Measurements from ENCODE around the gene MYH16. TPM values are rescaled to one million over a fixed set of nuclear protein-coding genes. Genes with fewer than 3 reads are reported as not detected.

Gene MYH16
- total RNA-seq, 2 experiments from 2014 or later = not detected

DNA sequence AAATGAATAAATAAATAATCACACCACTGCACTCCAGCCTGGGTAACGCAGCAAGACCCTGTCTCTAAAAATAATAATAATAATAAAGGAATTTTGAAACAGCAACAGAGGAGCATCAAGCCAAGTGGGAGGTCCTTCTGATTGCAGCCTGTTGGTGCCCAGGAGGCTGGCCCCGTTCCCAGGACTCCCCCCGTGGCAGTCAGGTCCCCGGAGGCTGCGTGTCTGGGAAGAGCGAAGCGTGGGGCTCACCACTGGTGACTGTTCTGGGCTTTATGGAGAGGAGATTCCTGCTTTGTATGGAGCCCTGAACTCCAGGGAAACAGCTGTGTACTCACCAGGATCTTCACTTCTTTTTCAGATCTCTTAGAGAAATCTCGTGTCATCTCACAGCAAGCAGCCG lies 19.3 kb upstream of the MYH16 start:
- intact Hi-C loops (cut with micrococcal nuclease) = no loop called here
- no peaks in the 10 kb centered on the region for H3K36me3 Mint-ChIP-seq (ENCODE audit: low read depth)
- no peak overlapping the region for H3K4me3 Mint-ChIP-seq
- POLR2A ChIA-PET = no interaction called here
- H3K9me3 Mint-ChIP-seq = no peaks in the 10 kb centered on the region
- H3K4me1 Mint-ChIP-seq (ENCODE audit: low read depth) = no peaks in the 10 kb centered on the region
- no peaks in the 10 kb centered on the region for H3K27me3 Mint-ChIP-seq
- ATAC-seq = no peak
- CTCF ChIA-PET = no interaction called here
- DNase-seq = no peak
- TF ChIP-seq, protein P1, sequence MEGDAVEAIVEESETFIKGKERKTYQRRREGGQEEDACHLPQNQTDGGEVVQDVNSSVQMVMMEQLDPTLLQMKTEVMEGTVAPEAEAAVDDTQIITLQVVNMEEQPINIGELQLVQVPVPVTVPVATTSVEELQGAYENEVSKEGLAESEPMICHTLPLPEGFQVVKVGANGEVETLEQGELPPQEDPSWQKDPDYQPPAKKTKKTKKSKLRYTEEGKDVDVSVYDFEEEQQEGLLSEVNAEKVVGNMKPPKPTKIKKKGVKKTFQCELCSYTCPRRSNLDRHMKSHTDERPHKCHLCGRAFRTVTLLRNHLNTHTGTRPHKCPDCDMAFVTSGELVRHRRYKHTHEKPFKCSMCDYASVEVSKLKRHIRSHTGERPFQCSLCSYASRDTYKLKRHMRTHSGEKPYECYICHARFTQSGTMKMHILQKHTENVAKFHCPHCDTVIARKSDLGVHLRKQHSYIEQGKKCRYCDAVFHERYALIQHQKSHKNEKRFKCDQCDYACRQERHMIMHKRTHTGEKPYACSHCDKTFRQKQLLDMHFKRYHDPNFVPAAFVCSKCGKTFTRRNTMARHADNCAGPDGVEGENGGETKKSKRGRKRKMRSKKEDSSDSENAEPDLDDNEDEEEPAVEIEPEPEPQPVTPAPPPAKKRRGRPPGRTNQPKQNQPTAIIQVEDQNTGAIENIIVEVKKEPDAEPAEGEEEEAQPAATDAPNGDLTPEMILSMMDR (IDR thresholded peaks at IDR 0.05) = no peak
- no peak overlapping the region for H3K27ac Mint-ChIP-seq

DNA sequence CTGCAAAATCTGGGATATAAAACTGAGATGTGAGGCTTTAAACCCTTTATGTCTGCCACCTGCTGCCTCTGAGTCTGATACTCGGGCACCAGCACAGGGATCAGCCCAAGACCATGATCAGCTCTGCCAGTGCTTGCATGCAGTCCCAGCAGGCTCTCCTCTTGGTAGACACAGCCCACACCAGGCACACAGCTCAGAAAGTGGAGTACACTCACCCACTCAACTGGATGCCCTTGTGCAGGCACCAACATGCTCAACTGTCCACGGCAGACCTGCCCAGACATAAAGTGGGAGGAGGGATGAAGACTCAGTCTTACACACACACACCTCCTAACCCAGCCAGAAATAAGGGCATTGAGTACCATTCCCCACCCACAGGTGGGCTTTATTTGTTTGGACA lies 18.2 kb upstream of the MYH16 start:
- ATAC-seq (no peak), DNase-seq (no peak)
- H3K4me1 Mint-ChIP-seq (ENCODE audit: low read depth) = no peaks in the 10 kb centered on the region
- CTCF ChIA-PET = no interaction called here
- H3K4me3 Mint-ChIP-seq = no peak overlapping the region
- intact Hi-C loops (cut with micrococcal nuclease) = no loop called here
- no peaks in the 10 kb centered on the region for H3K27me3 Mint-ChIP-seq
- no peaks in the 10 kb centered on the region for H3K9me3 Mint-ChIP-seq
- TF ChIP-seq, protein P1 (IDR thresholded peaks at IDR 0.05) = no peak
- POLR2A ChIA-PET = no interaction called here
- no peak overlapping the region for H3K27ac Mint-ChIP-seq
- H3K36me3 Mint-ChIP-seq (ENCODE audit: low read depth) = no peaks in the 10 kb centered on the region

DNA sequence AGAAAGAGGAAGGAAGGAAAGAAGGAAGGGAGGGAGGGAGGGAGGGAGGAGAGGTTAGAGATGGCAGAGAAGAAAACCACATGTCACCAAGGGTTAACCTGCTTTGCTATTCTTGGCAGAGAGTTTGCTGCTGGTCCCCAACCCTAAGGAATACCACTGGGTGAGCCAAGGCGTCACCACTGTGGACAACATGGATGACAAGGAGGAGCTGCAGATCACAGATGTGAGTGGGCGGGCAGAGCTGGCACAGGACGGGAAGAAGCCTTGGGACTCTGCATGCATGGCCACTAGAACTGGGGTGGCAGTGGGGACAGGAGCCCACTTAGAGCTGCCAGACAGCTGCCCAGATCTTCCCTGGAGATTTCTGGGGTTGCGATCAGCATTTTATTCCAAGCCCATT lies 17.2 kb upstream of the MYH16 start:
- intact Hi-C loops (cut with micrococcal nuclease) = no loop called here
- H3K9me3 Mint-ChIP-seq = no peaks in the 10 kb centered on the region
- ATAC-seq (no peak), DNase-seq (no peak)
- H3K27me3 Mint-ChIP-seq = no peaks in the 10 kb centered on the region
- ChIA-PET POLR2A (no interaction called here), CTCF (no interaction called here)
- no peaks in the 10 kb centered on the region for H3K36me3 Mint-ChIP-seq (ENCODE audit: low read depth)
- no peaks in the 10 kb centered on the region for H3K4me1 Mint-ChIP-seq (ENCODE audit: low read depth)
- TF ChIP-seq, protein P1 (IDR thresholded peaks at IDR 0.05) = no peak
- no peak overlapping the region for H3K4me3 Mint-ChIP-seq
- H3K27ac Mint-ChIP-seq = no peak overlapping the region

DNA sequence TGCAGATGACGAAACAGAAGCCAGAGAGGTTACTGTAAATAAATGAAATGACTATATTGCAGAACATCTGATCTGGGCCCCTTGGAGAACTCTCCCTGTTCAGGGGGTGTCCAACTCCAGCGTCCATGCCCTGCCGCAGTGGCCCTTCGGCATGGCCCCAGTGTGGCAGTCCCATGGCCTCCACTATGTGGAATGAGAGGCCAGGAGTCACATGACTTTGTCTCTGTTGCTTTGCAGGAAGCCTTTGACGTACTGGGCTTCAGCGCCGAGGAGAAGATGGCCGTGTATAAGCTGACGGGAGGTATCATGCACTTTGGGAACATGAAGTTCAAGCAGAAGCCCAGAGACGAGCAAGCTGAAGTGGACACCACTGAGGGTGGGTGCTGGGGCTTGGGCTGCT lies 15.6 kb upstream of the MYH16 start:
- intact Hi-C loops (cut with micrococcal nuclease) = no loop called here
- POLR2A ChIA-PET = no interaction called here
- no peak for DNase-seq
- Mint-ChIP-seq H3K27me3 (peaks cover 1% of the 10 kb centered on the region), H3K27ac (no peak overlapping the region), H3K4me1 (ENCODE audit: low read depth) (no peaks in the 10 kb centered on the region), H3K9me3 (no peaks in the 10 kb centered on the region), H3K4me3 (no peak overlapping the region), H3K36me3 (ENCODE audit: low read depth) (no peaks in the 10 kb centered on the region)
- TF ChIP-seq, protein P1 (IDR thresholded peaks at IDR 0.05) = no peak
- ATAC-seq = no peak
- CTCF ChIA-PET = interaction anchor here (1.6 kb wide), 1 partner anchor 217 kb away, joined by 4 read pairs; no protein-coding TSS in a partner anchor

DNA sequence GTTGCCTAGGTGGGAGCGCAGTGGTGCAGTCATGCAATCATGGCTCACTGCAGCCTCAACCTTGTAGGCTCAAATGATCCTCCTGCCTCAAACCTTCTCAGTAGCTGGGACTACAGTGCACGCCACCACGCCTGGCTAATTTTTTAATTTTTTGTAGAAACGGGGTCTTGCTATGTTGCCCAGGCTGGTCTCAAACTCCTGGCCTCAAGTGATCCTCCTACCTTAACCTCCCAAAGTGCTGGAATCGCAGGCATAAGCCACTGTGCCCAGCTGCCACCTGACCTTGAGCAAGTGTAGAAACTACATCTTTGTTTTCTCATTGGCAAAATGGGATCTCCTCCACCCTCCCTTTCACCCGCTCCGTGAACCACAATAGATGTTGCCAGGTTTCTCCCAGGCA lies 15.0 kb upstream of the MYH16 start:
- ChIA-PET CTCF (interaction anchor here (1.6 kb wide), 1 partner anchor 218 kb away, joined by 4 read pairs; no protein-coding TSS in a partner anchor), POLR2A (no interaction called here)
- H3K36me3 Mint-ChIP-seq (ENCODE audit: low read depth) = no peaks in the 10 kb centered on the region
- H3K4me3 Mint-ChIP-seq = no peak overlapping the region
- TF ChIP-seq, protein P1 (IDR thresholded peaks at IDR 0.05) = no peak
- no peaks in the 10 kb centered on the region for H3K9me3 Mint-ChIP-seq
- H3K27ac Mint-ChIP-seq = no peak overlapping the region
- DNase-seq (no peak), ATAC-seq (no peak)
- H3K27me3 Mint-ChIP-seq = peaks cover 1% of the 10 kb centered on the region
- no peaks in the 10 kb centered on the region for H3K4me1 Mint-ChIP-seq (ENCODE audit: low read depth)
- intact Hi-C loops (cut with micrococcal nuclease) = no loop called here

All from activated CD8-positive, alpha-beta T cell treated with anti-CD3 and anti-CD28 coated beads for 36 hours (primary cell).